Measurements from ENCODE around the gene CATSPERB.
"Not testable (repeated sequence)": the region's sequence is repeated elsewhere in the genome, so short reads cannot be mapped to it uniquely, and the experiment has no call there.

CATSPERB gene

DNA sequence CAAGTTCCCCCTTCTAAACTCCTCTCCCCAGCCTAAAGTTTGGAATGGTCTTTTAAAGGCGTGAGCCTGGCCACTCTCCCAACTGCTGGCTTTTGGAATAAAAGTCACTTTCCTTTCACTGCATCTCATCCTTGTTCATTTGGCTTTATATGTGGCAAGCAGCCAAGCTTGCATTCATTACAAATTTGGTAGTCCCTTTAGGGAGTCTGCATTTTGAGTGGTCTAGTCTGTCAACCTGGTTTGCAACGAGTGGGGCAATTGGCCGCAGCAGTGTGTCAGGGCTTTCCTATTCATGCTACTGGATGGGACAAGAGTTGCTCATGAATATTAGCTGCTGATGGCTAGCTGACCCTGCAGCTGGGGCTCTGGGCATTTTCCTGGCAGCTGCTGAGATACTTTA is 57.0 kb downstream of the CATSPERB start (continued):
- TF ChIP-seq GFI1B (tag by site-specific recombination; IDR thresholded peaks at IDR 0.05) (no peak), ZNF366 (tag by site-specific recombination; conservative IDR thresholded peaks at IDR 0.05) (no peak), ZNF558 (tag by site-specific recombination; IDR thresholded peaks at IDR 0.05) (no peak)
- TF ChIP-seq, protein P1, sequence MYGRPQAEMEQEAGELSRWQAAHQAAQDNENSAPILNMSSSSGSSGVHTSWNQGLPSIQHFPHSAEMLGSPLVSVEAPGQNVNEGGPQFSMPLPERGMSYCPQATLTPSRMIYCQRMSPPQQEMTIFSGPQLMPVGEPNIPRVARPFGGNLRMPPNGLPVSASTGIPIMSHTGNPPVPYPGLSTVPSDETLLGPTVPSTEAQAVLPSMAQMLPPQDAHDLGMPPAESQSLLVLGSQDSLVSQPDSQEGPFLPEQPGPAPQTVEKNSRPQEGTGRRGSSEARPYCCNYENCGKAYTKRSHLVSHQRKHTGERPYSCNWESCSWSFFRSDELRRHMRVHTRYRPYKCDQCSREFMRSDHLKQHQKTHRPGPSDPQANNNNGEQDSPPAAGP (tag by site-specific recombination; IDR thresholded peaks at IDR 0.05), result no peak

DNA sequence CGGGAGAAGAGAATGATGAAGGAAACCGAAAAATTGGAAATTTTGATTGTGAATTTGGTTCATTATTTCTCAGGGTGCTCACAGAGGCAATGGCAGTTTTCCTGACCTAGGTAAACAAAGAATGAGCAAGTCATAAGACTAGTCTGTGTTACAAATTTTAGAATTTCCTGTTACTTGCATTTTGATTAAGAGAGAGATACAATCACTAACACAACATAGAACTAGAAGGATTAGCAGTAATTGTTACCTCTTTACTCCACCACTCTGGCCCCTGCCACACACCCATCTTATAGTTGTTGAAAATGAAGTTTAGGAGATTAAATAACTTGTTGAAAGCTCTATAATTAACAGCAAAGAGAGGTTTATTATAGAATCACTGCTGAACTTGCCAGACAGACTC is 62.0 kb downstream of the CATSPERB start:
- POLR2A ChIA-PET, result no interaction called here
- Histone ChIP-seq H3K4me1 (ENCODE audit: control insufficient read depth, insufficient read depth, low read length) (no peaks in the 10 kb centered on the region), H3K36me3 (ENCODE audit: control insufficient read depth in 2 of 2, insufficient read depth in 1 of 2, low read length in 2 of 2) (no peaks in the 10 kb centered on the region), H3K4me3 (ENCODE audit: low read depth, low read length) (no peak overlapping the region), H3K9me3 (ENCODE audit: control insufficient read depth, insufficient read depth, low read depth, low read length) (no peaks in the 10 kb centered on the region), H3K27ac (ENCODE audit: extremely low read depth, low read depth, low read length) (no peak overlapping the region)
- TF ChIP-seq ZBTB21 (tag by site-specific recombination; IDR thresholded peaks at IDR 0.05) (no peak), ZNF423 (tag by site-specific recombination; IDR thresholded peaks at IDR 0.05) (no peak), ZNF571 (tag by site-specific recombination; IDR thresholded peaks at IDR 0.05) (no peak), ZNF707 (tag by site-specific recombination; IDR thresholded peaks at IDR 0.05) (no peak), OSR2 (tag by site-specific recombination; IDR thresholded peaks at IDR 0.05) (no peak)
- CTCF ChIA-PET, result interaction anchor here (0.8 to 1.4 kb wide), 2 partner anchors 18 to 242 kb away, joined by 3 read pairs; no protein-coding TSS in a partner anchor

DNA sequence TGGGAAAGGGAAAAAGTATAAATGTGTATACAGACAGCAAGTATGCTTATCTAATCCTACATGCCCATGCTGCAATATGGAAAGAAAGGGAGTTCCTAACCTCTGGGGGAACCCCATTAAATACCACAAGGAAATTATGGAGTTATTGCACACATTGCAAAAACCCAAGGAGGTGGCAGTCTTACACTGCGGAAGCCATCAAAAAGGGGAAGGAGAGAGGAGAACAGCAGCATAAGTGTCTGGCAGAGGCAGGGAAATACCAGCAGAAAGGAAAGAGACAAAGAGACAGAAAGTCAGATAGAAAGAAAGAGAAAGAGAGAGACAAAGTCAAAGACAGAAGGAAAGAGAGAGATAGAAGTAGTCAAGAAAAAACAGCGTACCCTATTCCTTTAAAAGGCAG is 64.8 kb downstream of the CATSPERB start:
- CTCF ChIA-PET; H3K4me3 ChIP-seq (ENCODE audit: low read depth, low read length); H3K36me3 ChIP-seq (ENCODE audit: control insufficient read depth in 2 of 2, insufficient read depth in 1 of 2, low read length in 2 of 2); H3K4me1 ChIP-seq (ENCODE audit: control insufficient read depth, insufficient read depth, low read length); H3K9me3 ChIP-seq (ENCODE audit: control insufficient read depth, insufficient read depth, low read depth, low read length); POLR2A ChIA-PET; H3K27ac ChIP-seq (ENCODE audit: extremely low read depth, low read depth, low read length): not testable (repeated sequence)

- H3K4me3 ChIP-seq (ENCODE audit: low read depth, low read length), result no peak overlapping the region
- no peak overlapping the region for H3K27ac ChIP-seq (ENCODE audit: extremely low read depth, low read depth, low read length)
- no peaks in the 10 kb centered on the region; the same call in 1 of the 2 replicates for H3K9me3 ChIP-seq (ENCODE audit: control insufficient read depth, insufficient read depth, low read depth, low read length)
- no peaks in the 10 kb centered on the region for H3K4me1 ChIP-seq (ENCODE audit: control insufficient read depth, insufficient read depth, low read length)
- CTCF ChIA-PET, result interaction anchor here (0.5 to 0.6 kb wide), 2 partner anchors 100 to 231 kb away, joined by 3 to 4 read pairs; no protein-coding TSS in a partner anchor
- POLR2A ChIA-PET, result no interaction called here
- TF ChIP-seq ZNF544 (tag by site-specific recombination; IDR thresholded peaks at IDR 0.05) (no peak), ZNF777 (tag by site-specific recombination; IDR thresholded peaks at IDR 0.05; ENCODE audit: borderline replicate concordance) (no peak), ZSCAN23 (tag by site-specific recombination; IDR thresholded peaks at IDR 0.05) (no peak), ZBTB1 (tag by site-specific recombination; IDR thresholded peaks at IDR 0.05) (no peak), ZBTB48 (tag by site-specific recombination; IDR thresholded peaks at IDR 0.05) (no peak), ZNF792 (tag by site-specific recombination; IDR thresholded peaks at IDR 0.05) (no peak), ZSCAN18 (tag by site-specific recombination; IDR thresholded peaks at IDR 0.05) (no peak), ZNF202 (tag by site-specific recombination; IDR thresholded peaks at IDR 0.05; ENCODE audit: borderline replicate concordance) (no peak), FEZF1 (tag by site-specific recombination; IDR thresholded peaks at IDR 0.05) (no peak), ZNF302 (tag by site-specific recombination; IDR thresholded peaks at IDR 0.05; ENCODE audit: low read depth) (no peak)
- TF ChIP-seq, protein P2, sequence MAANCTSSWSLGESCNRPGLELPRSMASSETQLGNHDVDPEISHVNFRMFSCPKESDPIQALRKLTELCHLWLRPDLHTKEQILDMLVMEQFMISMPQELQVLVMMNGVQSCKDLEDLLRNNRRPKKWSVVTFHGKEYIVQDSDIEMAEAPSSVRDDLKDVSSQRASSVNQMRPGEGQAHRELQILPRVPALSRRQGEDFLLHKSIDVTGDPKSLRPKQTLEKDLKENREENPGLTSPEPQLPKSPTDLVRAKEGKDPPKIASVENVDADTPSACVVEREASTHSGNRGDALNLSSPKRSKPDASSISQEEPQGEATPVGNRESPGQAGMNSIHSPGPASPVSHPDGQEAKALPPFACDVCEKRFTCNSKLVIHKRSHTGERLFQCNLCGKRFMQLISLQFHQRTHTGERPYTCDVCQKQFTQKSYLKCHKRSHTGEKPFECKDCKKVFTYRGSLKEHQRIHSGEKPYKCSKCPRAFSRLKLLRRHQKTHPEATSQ (tag by site-specific recombination; IDR thresholded peaks at IDR 0.05), result no peak
- no peaks in the 10 kb centered on the region for H3K36me3 ChIP-seq (ENCODE audit: control insufficient read depth in 2 of 2, insufficient read depth in 1 of 2, low read length in 2 of 2)
Measured at GRCh38 chr14:91660790-91661189, 71.1 kb downstream of the CATSPERB start.

Data from HEK293 (cell line).